HEK293T (cell line): ENCODE data around the gene SCN9A.

Experiments
- BHLHE40 ChIP-seq: fragments of 450-650 bp; IDR thresholded peaks from 2 replicates; pipeline ENCODE4 v1.6.1; 2016; ENCODE audit warnings: mild to moderate bottlenecking, moderate library complexity, borderline replicate concordance
- ELF4 ChIP-seq: fragments of 450-650 bp; IDR thresholded peaks from 2 replicates; pipeline ENCODE4 v1.6.1; 2017; ENCODE audit warnings: antibody characterized with exemption
- FOXA1 ChIP-seq: fragments of 450-650 bp; IDR thresholded peaks from 2 replicates; pipeline ENCODE4 v1.6.1; 2016; ENCODE audit warnings: mild to moderate bottlenecking
- L3MBTL2 ChIP-seq: fragments of 450-650 bp; conservative IDR thresholded peaks from 2 replicates; pipeline ENCODE4 v1.6.1; 2016; ENCODE audit warnings: mild to moderate bottlenecking
- LEF1 ChIP-seq: fragments of 450-650 bp; IDR thresholded peaks from 2 replicates; pipeline ENCODE4 v1.6.1; 2017; ENCODE audit warnings: mild to moderate bottlenecking, borderline replicate concordance
- PKNOX1 ChIP-seq: fragments of 450-650 bp; IDR thresholded peaks from 2 replicates; pipeline ENCODE4 v1.6.1; 2016
- SP1 ChIP-seq: fragments of 450-650 bp; IDR thresholded peaks from 2 replicates; pipeline ENCODE4 v1.6.1; 2017

GRCh38 chr2:166246901-166247300, 128.8 kb downstream of the SCN9A start:
- TF ChIP-seq LEF1 (no peak), PKNOX1 (no peak), SP1 (no peak), FOXA1 (no peak), L3MBTL2 (no peak), BHLHE40 (no peak), ELF4 (no peak)
